Left ventricle myocardium inferior (tissue), 1 donor: Measurements from ENCODE around the gene TUBB8B. TPM values are rescaled to one million over a fixed set of nuclear protein-coding genes. Genes with fewer than 3 reads are reported as not detected.
"Not testable (repeated sequence)": the region's sequence is repeated elsewhere in the genome, so short reads cannot be mapped to it uniquely, and the experiment has no call there.

Source experiments
- DNase-seq: peaks from one replicate; pipeline ENCODE4 v3.0.0-alpha.2; 2020
- H3K27ac ChIP-seq: fragments of 200-600 bp; replicated peaks from 2 replicates; pipeline ENCODE4 v1.8.0; 2021
- H3K27me3 ChIP-seq: fragments of 200-600 bp; 2 replicates; pipeline ENCODE4 v1.8.0; 2021; ENCODE audit warnings: low read depth
- H3K36me3 ChIP-seq: fragments of 200-600 bp; 2 replicates; pipeline ENCODE4 v1.8.0; 2021
- H3K4me1 ChIP-seq: fragments of 200-600 bp; 2 replicates; pipeline ENCODE4 v1.8.0; 2021
- H3K4me3 ChIP-seq: fragments of 200-600 bp; 2 replicates; pipeline ENCODE4 v1.8.0; 2021; ENCODE audit warnings: mild to moderate bottlenecking, moderate library complexity
- H3K9me3 ChIP-seq: fragments of 200-600 bp; replicated peaks from 2 replicates; pipeline ENCODE4 v1.8.0; 2021
- intact Hi-C: fragments of 100-400 bp; cut with micrococcal nuclease; formaldehyde crosslinking; loops from one replicate; pipeline ENCODE4 v1.11.0; 2022
- total RNA-seq: library from RNA; stranded (reverse); fragmentation: NEBNext Ultra II Directional; extraction: Animal tissue kit (Norgen Biotek cat#: 25700); gene quantifications from one replicate; pipeline ENCODE4 v1.2.1, GENCODE V29; 2021
- donor health status: DM: no; HTN: yes; CAD: no; lungs with severe emphysema.

TUBB8B gene
- total RNA-seq, 1 donor from 2014 or later = not detected

DNA sequence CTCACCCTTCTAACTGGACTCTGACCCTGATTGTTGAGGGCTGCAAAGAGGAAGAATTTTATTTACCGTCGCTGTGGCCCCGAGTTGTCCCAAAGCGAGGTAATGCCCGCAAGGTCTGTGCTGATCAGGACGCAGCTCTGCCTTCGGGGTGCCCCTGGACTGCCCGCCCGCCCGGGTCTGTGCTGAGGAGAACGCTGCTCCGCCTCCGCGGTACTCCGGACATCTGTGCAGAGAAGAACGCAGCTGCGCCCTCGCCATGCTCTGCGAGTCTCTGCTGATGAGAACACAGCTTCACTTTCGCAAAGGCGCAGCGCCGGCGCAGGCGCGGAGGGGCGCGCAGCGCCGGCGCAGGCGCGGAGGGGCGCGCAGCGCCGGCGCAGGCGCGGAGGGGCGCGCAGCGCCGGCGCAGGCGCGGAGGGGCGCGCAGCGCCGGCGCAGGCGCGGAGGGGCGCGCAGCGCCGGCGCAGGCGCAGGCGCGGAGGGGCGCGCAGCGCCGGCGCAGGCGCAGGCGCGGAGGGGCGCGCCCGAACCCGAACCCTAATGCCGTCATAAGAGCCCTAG, 38.7 kb downstream of the TUBB8B start:
- DNase-seq = peak; percentile 24
- H3K27me3 ChIP-seq, H3K4me1 ChIP-seq, H3K36me3 ChIP-seq, H3K4me3 ChIP-seq, H3K9me3 ChIP-seq, H3K27ac ChIP-seq, intact Hi-C loops: not testable (repeated sequence)

DNA sequence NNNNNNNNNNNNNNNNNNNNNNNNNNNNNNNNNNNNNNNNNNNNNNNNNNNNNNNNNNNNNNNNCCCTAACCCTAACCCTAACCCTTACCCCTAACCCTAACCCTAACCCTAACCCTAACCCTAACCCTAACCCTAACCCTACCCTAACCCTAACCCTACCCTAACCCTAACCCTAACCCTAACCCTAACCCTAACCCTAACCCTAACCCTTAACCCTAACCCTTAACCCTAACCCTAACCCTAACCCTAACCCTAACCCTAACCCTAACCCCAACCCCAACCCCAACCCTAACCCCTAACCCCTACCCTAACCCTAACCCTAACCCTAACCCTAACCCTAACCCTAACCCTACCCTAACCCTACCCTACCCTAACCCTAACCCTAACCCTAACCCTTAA, 39.5 kb downstream of the TUBB8B start:
- H3K4me3 ChIP-seq, H3K9me3 ChIP-seq, H3K36me3 ChIP-seq, H3K4me1 ChIP-seq, H3K27me3 ChIP-seq, DNase-seq, intact Hi-C loops, H3K27ac ChIP-seq: not testable (repeated sequence)

Other genes with a start within 250 kb of the TUBB8B start
- 51.0 TPM for gene USP14, start 108.9 kb upstream of the TUBB8B start, total RNA-seq
- 10.2 TPM for gene THOC1, start 218.4 kb upstream of the TUBB8B start, total RNA-seq